ENCODE results near the gene OR2H1. TPM values are rescaled to one million over a fixed set of nuclear protein-coding genes. Genes with fewer than 3 reads are reported as not detected.
A peak's percentile ranks its signal among the peaks of the same experiment; 100 is the strongest.

Gene OR2H1
- total and polyA plus RNA-seq, 9 of the 15 experiments (the other 6 are each of a cell fraction or from before 2014, with no cell fraction given) = not detected

DNA sequence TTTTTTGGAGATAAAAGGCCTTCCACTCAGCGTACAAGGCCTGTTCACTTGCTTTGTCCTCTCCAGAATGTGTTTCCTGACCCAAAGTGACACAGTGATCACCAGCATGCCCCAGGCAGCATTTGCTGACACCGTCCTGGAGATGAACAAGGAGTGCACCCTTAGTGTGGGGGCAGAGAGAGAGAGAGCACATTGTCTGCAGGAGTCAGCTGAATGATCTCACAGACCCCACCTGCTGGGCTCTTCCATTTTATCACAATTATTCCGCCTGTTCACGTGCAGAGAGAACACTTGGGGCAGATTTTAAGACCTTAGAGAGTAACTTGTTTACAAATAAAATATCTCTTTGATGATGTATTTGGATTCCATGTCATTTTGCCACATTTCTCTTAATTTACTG, 53.2 kb downstream of the OR2H1 start:
- ATAC-seq = peak; percentile 80
- ChIA-PET CTCF (ENCODE audit: low intra/inter-chr PET ratio) (no interaction called here), POLR2A (no interaction called here)
- BruUV-seq (replicated peaks) = no TSS peak
- Histone ChIP-seq H3K4me1 (replicated peaks in 1 of 2; ENCODE audit: control insufficient read depth in 2 of 2, insufficient read depth in 2 of 2, low read length in 2 of 2) (no peaks in the 10 kb centered on the region), H2AFZ (ENCODE audit: low read depth, low read length) (no peak overlapping the region), H3K9me1 (ENCODE audit: control insufficient read depth, insufficient read depth, low read length) (no peaks in the 10 kb centered on the region), H3K9ac (ENCODE audit: insufficient read depth in 1 of 2, low read depth in 2 of 2, low read length in 2 of 2) (no peak overlapping the region), H3K4me3 (no peak overlapping the region), H3K9me3 (replicated peaks; ENCODE audit: control insufficient read depth, insufficient read depth, low read depth, low read length) (no peaks in the 10 kb centered on the region), H3K27me3 (ENCODE audit: control insufficient read depth in 2 of 2, insufficient read depth in 2 of 2, low read length in 2 of 2) (peaks cover 9 to 53% of the 10 kb centered on the region in 2 experiments), H3K27ac (ENCODE audit: extremely low read depth, low read depth, low read length) (no peak overlapping the region), H4K20me1 (replicated peaks; ENCODE audit: control insufficient read depth, insufficient read depth, low read length) (no peaks in the 10 kb centered on the region), H3K79me2 (ENCODE audit: control insufficient read depth, insufficient read depth, low read length) (no peaks in the 10 kb centered on the region), H3K36me3 (ENCODE audit: control insufficient read depth, insufficient read depth, low read length) (no peaks in the 10 kb centered on the region), H3K4me2 (ENCODE audit: insufficient read depth, low read length) (no peak overlapping the region)
- in situ Hi-C loops (cut with MboI) = no loop called here
- intact Hi-C loops (cut with micrococcal nuclease) = no loop called here
- TF ChIP-seq RAD21 (CRISPR knock-in tag; conservative IDR thresholded peaks at IDR 0.05 in 1 of 2, IDR thresholded peaks at IDR 0.05 in 1 of 2) = peak; percentile 46 to 68
- no peak for TF ChIP-seq SAFB2 (IDR thresholded peaks at IDR 0.05; ENCODE audit: borderline replicate concordance, low read depth, low read length, severe bottlenecking)
- no peak for TF ChIP-seq COPS2 (conservative IDR thresholded peaks at IDR 0.05)
- peak; percentile 79 for TF ChIP-seq BHLHE40 (IDR thresholded peaks at IDR 0.05; ENCODE audit: low read length)
- TF ChIP-seq, protein P1, sequence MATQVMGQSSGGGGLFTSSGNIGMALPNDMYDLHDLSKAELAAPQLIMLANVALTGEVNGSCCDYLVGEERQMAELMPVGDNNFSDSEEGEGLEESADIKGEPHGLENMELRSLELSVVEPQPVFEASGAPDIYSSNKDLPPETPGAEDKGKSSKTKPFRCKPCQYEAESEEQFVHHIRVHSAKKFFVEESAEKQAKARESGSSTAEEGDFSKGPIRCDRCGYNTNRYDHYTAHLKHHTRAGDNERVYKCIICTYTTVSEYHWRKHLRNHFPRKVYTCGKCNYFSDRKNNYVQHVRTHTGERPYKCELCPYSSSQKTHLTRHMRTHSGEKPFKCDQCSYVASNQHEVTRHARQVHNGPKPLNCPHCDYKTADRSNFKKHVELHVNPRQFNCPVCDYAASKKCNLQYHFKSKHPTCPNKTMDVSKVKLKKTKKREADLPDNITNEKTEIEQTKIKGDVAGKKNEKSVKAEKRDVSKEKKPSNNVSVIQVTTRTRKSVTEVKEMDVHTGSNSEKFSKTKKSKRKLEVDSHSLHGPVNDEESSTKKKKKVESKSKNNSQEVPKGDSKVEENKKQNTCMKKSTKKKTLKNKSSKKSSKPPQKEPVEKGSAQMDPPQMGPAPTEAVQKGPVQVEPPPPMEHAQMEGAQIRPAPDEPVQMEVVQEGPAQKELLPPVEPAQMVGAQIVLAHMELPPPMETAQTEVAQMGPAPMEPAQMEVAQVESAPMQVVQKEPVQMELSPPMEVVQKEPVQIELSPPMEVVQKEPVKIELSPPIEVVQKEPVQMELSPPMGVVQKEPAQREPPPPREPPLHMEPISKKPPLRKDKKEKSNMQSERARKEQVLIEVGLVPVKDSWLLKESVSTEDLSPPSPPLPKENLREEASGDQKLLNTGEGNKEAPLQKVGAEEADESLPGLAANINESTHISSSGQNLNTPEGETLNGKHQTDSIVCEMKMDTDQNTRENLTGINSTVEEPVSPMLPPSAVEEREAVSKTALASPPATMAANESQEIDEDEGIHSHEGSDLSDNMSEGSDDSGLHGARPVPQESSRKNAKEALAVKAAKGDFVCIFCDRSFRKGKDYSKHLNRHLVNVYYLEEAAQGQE (IDR thresholded peaks at IDR 0.05; ENCODE audit: borderline replicate concordance) = peak; percentile 18; the same call in 1 of the 2 replicates
- TF ChIP-seq, protein P1 (CRISPR knock-in tag; IDR thresholded peaks at IDR 0.05; ENCODE audit: low read depth) = no peak
- TF ChIP-seq ZNF696 (CRISPR knock-in tag; conservative IDR thresholded peaks at IDR 0.05) = no peak
- no peak for TF ChIP-seq ZBTB1 (CRISPR knock-in tag; IDR thresholded peaks at IDR 0.05; ENCODE audit: borderline replicate concordance, low read depth)
- no peak for TF ChIP-seq ZNF583 (CRISPR knock-in tag; IDR thresholded peaks at IDR 0.05)
- 0 out of 2 replicates have a peak, but pooled peaks have one; percentile 8 for TF ChIP-seq JUND (IDR thresholded peaks at IDR 0.05; ENCODE audit: borderline replicate concordance, low read depth, low read length)
- TF ChIP-seq JUND (tag; IDR thresholded peaks at IDR 0.05; ENCODE audit: borderline replicate concordance, low read depth, low read length) = no peak
- 0 out of 2 replicates have a peak, but pooled peaks have one; percentile 6 for TF ChIP-seq SMC3 (conservative IDR thresholded peaks at IDR 0.05; ENCODE audit: insufficient read depth, low read depth, low read length)
- TF ChIP-seq, protein P2, sequence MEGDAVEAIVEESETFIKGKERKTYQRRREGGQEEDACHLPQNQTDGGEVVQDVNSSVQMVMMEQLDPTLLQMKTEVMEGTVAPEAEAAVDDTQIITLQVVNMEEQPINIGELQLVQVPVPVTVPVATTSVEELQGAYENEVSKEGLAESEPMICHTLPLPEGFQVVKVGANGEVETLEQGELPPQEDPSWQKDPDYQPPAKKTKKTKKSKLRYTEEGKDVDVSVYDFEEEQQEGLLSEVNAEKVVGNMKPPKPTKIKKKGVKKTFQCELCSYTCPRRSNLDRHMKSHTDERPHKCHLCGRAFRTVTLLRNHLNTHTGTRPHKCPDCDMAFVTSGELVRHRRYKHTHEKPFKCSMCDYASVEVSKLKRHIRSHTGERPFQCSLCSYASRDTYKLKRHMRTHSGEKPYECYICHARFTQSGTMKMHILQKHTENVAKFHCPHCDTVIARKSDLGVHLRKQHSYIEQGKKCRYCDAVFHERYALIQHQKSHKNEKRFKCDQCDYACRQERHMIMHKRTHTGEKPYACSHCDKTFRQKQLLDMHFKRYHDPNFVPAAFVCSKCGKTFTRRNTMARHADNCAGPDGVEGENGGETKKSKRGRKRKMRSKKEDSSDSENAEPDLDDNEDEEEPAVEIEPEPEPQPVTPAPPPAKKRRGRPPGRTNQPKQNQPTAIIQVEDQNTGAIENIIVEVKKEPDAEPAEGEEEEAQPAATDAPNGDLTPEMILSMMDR (IDR thresholded peaks at IDR 0.05 in 2 of 3, conservative IDR thresholded peaks at IDR 0.05 in 1 of 3; ENCODE audit: insufficient read depth in 2 of 3, low read depth in 1 of 3, low read length in 3 of 3) = peak; percentile 23 to 37 (median 35); a peak in 3 of 6 replicates
- TF ChIP-seq ZNF24 (IDR thresholded peaks at IDR 0.05) = no peak
- 1% methylated on average over 4 of the region's 4 CpGs for whole genome bisulfite sequencing (ENCODE audit: insufficient coverage, low coverage, missing lambda C conversion rate)
- DNase-seq (ENCODE audit: extremely low read depth in 1 of 4, low spot score in 3 of 4) = peak in 3 of 4 experiments; percentile 29 to 41 (median 34)
- peak; percentile 35 for FAIRE-seq
